Caco-2 (cell line): ENCODE data around the gene ERBB4. TPM values are rescaled to one million over a fixed set of nuclear protein-coding genes. Genes with fewer than 3 reads are reported as not detected.

Source experiments
- BruUV-seq: library from RNA; stranded (reverse); fragments of 400-500 nt; replicated peaks from 2 replicates; lab custom pipeline; 2021; lab: Mats Ljungman, UMichigan
- CTCF ChIA-PET: fragments of 300-600 bp; sonication (Branson Sonifier 250); formaldehyde crosslinking; loops from one replicate; lab custom pipeline; 2022; ENCODE audit warnings: antibody characterized with exemption; lab: Charles Lee
- POLR2A ChIA-PET: fragments of 300-600 bp; sonication (Branson Sonifier 250); formaldehyde crosslinking; loops from one replicate; lab custom pipeline; 2022; ENCODE audit warnings: antibody characterized with exemption; lab: Charles Lee
- DNase-seq, 2 experiments: peaks; one replicate each; pipeline versions ENCODE4 v3.0.0 to v3.0.0-alpha.2; 2020 to 2022
- H3K27me3 ChIP-seq: replicated peaks from 2 replicates; pipeline ENCODE4 v1.6.0; 2011; ENCODE audit warnings: low read length; ENCODE audit not compliant: control insufficient read depth, insufficient read depth
- H3K36me3 ChIP-seq: 2 replicates; pipeline ENCODE4 v1.5.1; 2011; ENCODE audit warnings: low read length; ENCODE audit not compliant: control insufficient read depth, insufficient read depth
- H3K4me1 ChIP-seq: fragments of 250-450 bp; sonication (Bioruptor Pico); 2 replicates; pipeline ENCODE4 v1.5.1; 2020; ENCODE audit warnings: mild to moderate bottlenecking
- H3K4me3 ChIP-seq: 2 replicates; pipeline ENCODE4 v1.5.1; 2011; ENCODE audit warnings: low read depth, mild to moderate bottlenecking, control low read depth, low read length
- H3K9me3 ChIP-seq: fragments of 250-450 bp; sonication (Bioruptor Pico); 2 replicates; pipeline ENCODE4 v1.5.1; 2020; ENCODE audit warnings: mild to moderate bottlenecking, moderate library complexity
- H3K27ac Mint-ChIP-seq: one replicate; pipeline ENCODE4 v1.8.0; 2022; ENCODE audit warnings: mixed read lengths; ENCODE audit not compliant: unreplicated experiment
- H3K27me3 Mint-ChIP-seq: one replicate; pipeline ENCODE4 v1.8.0; 2022; ENCODE audit warnings: mixed read lengths; ENCODE audit not compliant: insufficient read depth, unreplicated experiment
- H3K36me3 Mint-ChIP-seq: one replicate; pipeline ENCODE4 v1.8.0; 2022; ENCODE audit warnings: mild to moderate bottlenecking, mixed read lengths; ENCODE audit not compliant: insufficient read depth, unreplicated experiment
- H3K4me1 Mint-ChIP-seq: one replicate; pipeline ENCODE4 v1.8.0; 2022; ENCODE audit warnings: low read depth, mixed read lengths; ENCODE audit not compliant: unreplicated experiment
- H3K4me3 Mint-ChIP-seq: one replicate; pipeline ENCODE4 v1.8.0; 2022; ENCODE audit warnings: mild to moderate bottlenecking, moderate library complexity, mixed read lengths; ENCODE audit not compliant: unreplicated experiment
- H3K9me3 Mint-ChIP-seq: one replicate; pipeline ENCODE4 v1.8.0; 2022; ENCODE audit warnings: mixed read lengths; ENCODE audit not compliant: unreplicated experiment
- CTCF ChIP-seq, 2 experiments: fragments of 200-600 bp in 1 of 2; IDR thresholded peaks; 1 replicate in 1 of 2; 2 replicates in 1 of 2; pipeline versions ENCODE4 v1.5.1 to v1.8.0; 2011 to 2022; ENCODE audit warnings: antibody characterized with exemption in 1 of 2, control low read depth in 1 of 2, inconsistent platforms in 1 of 2, low read depth in 1 of 2, low read length in 1 of 2, mild to moderate bottlenecking in 1 of 2, moderate library complexity in 1 of 2; ENCODE audit not compliant: insufficient read depth in 1 of 2, severe bottlenecking in 1 of 2, unreplicated experiment in 1 of 2
- intact Hi-C: fragments of 100-400 bp; cut with micrococcal nuclease; formaldehyde crosslinking; loops from one replicate; pipeline ENCODE4 v1.10.0; 2022; ENCODE audit not compliant: unreplicated experiment
- total RNA-seq: library from RNA; stranded (reverse); gene quantifications from 2 replicates; pipeline ENCODE4 v1.2.3, GENCODE V29; 2022

Gene ERBB4
- total RNA-seq, 1 experiment from 2014 or later, result not detected

- no peaks in the 10 kb centered on the region for H3K4me1 Mint-ChIP-seq
- H3K27ac Mint-ChIP-seq, result no peak overlapping the region
- H3K36me3 Mint-ChIP-seq, result no peaks in the 10 kb centered on the region
- H3K9me3 Mint-ChIP-seq, result no peaks in the 10 kb centered on the region
- no peak overlapping the region for H3K4me3 ChIP-seq
- H3K4me3 Mint-ChIP-seq, result no peak overlapping the region
- intact Hi-C loops, result no loop called here
- ChIA-PET CTCF (no interaction called here), POLR2A (no interaction called here)
- no peak for DNase-seq
- H3K36me3 ChIP-seq, result no peaks in the 10 kb centered on the region
- H3K27me3 ChIP-seq, result no peaks in the 10 kb centered on the region
- no TSS peak for BruUV-seq
- H3K27me3 Mint-ChIP-seq, result no peaks in the 10 kb centered on the region
- TF ChIP-seq CTCF (IDR thresholded peaks at IDR 0.05; ENCODE audit: insufficient read depth in 1 of 2, low read depth in 1 of 2, low read length in 1 of 2, severe bottlenecking in 1 of 2, unreplicated experiment in 1 of 2), result no peak
- no peaks in the 10 kb centered on the region for H3K9me3 ChIP-seq
- no peaks in the 10 kb centered on the region for H3K4me1 ChIP-seq
Measured at GRCh38 chr2:211836409-211836808, 702.2 kb downstream of the ERBB4 start.

GRCh38 chr2:211835695-211836094 lies 702.9 kb downstream of the ERBB4 start:
- Histone ChIP-seq H3K9me3 (no peaks in the 10 kb centered on the region), H3K36me3 (no peaks in the 10 kb centered on the region), H3K4me1 (no peaks in the 10 kb centered on the region), H3K27me3 (no peaks in the 10 kb centered on the region), H3K4me3 (no peak overlapping the region)
- no peak for DNase-seq
- ChIA-PET CTCF (no interaction called here), POLR2A (no interaction called here)
- H3K27me3 Mint-ChIP-seq, result no peaks in the 10 kb centered on the region
- H3K4me1 Mint-ChIP-seq, result no peaks in the 10 kb centered on the region
- H3K27ac Mint-ChIP-seq, result no peak overlapping the region
- BruUV-seq, result no TSS peak
- no peaks in the 10 kb centered on the region for H3K36me3 Mint-ChIP-seq
- intact Hi-C loops, result no loop called here
- H3K9me3 Mint-ChIP-seq, result no peaks in the 10 kb centered on the region
- no peak for TF ChIP-seq CTCF (IDR thresholded peaks at IDR 0.05; ENCODE audit: insufficient read depth in 1 of 2, low read depth in 1 of 2, low read length in 1 of 2, severe bottlenecking in 1 of 2, unreplicated experiment in 1 of 2)
- no peak overlapping the region for H3K4me3 Mint-ChIP-seq

DNA sequence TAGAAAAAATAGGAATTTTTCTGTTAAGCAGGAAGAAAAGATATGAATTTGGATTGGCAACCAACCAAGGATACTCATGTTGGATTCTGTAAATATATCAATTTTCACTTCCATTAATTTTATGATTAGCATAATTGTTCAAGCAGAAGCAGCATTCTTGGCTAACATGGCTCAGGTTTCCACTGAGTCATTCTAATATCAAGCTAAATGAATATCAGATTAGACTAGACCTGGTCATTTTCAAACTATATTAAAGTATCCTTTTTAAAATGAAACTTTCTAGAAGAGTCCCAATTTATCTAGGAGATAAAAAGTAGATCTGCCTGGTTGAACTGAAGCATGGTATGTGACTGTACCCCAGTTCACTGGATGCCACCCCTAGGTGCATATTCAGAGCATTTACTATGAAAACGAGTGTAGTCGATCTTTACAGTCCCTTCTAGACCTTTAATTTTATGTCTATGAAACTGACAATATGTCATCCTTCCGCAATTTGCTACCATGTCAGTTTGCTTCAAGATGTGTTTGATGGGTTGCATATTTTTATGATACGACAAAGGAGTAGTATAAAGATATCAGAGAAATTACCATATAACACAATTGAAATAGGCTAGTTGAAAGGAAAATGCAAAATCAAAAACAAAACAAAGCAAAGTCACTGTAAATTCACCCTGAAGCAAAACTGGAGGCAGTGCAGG lies 704.9 kb downstream of the ERBB4 start:
- CTCF ChIA-PET, result no interaction called here
- no peaks in the 10 kb centered on the region for H3K27me3 ChIP-seq

More for the DNA sequence above, 704.9 kb downstream of the ERBB4 start:
- Mint-ChIP-seq H3K36me3 (no peaks in the 10 kb centered on the region), H3K9me3 (no peaks in the 10 kb centered on the region), H3K27me3 (no peaks in the 10 kb centered on the region), H3K27ac (no peak overlapping the region), H3K4me3 (no peak overlapping the region), H3K4me1 (no peaks in the 10 kb centered on the region)
- H3K9me3 ChIP-seq, result no peaks in the 10 kb centered on the region
- no TSS peak for BruUV-seq
- H3K4me1 ChIP-seq, result no peaks in the 10 kb centered on the region
- H3K4me3 ChIP-seq, result no peak overlapping the region
- TF ChIP-seq CTCF (IDR thresholded peaks at IDR 0.05; ENCODE audit: insufficient read depth in 1 of 2, low read depth in 1 of 2, low read length in 1 of 2, severe bottlenecking in 1 of 2, unreplicated experiment in 1 of 2), result no peak
- H3K36me3 ChIP-seq, result no peaks in the 10 kb centered on the region
- POLR2A ChIA-PET, result no interaction called here
- DNase-seq, result no peak
- intact Hi-C loops, result no loop called here
